HG03135 (cell line): ENCODE measurements around the gene SNX10.

Experiments
- ATAC-seq: cut with Tn5 transposase; IDR thresholded peaks from one replicate; pipeline ENCODE4 v1.9.1; 2021; ENCODE audit warnings: mild to moderate bottlenecking, moderate library complexity; ENCODE audit not compliant: unreplicated experiment

The SNX10 gene

DNA sequence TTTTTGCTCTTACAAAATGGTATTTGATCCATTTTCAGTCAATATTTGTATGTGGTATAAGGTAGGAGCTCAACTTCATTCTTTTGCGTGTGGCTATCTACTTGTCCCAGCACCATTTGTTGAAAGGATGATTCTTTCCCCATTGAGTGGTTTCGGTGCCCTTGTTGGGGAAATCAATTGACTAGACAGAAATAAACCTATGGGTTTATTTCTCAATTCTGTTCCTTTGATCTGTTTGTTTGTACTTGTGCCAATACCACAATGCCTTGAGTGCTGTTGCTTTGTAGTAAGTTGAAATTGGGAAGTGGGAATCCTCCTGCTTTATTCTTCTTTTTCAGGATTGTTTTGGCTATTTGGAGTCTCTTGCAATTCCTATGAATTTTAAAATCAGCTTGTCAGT is 41.0 kb downstream of the SNX10 start:
- no peak for ATAC-seq

DNA sequence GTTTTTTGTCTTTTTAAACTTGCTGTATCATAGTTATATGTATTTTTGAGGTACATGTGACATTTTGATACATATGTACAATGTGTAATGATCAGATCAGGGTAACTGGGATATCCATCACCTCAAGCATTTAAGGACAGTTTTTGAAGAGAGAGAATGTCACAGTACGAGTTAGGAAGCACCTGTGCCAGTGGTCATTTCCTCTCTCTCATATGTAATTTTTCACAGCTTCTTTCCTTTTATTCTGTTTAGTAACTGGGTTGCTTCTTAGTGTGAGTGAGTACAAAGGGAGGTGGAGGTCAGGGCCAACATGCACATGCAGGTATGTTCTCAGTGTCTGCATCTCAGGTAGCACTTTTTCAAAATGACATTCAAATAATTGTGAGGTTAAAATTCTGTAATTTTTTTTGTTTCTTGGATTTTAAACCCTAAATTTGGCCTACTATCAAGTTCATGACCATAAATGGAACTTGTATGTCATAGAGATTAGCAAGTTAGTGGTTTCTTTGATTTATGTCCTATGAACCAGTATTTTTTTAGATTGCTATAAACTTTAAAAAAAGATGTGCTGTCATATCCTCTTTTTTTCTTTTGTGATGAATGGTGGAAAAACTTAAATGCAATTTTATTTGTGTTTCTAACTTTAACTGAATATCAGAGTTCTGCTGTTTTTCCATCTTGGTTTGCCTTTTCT is 42.7 kb downstream of the SNX10 start:
- no peak for ATAC-seq

DNA sequence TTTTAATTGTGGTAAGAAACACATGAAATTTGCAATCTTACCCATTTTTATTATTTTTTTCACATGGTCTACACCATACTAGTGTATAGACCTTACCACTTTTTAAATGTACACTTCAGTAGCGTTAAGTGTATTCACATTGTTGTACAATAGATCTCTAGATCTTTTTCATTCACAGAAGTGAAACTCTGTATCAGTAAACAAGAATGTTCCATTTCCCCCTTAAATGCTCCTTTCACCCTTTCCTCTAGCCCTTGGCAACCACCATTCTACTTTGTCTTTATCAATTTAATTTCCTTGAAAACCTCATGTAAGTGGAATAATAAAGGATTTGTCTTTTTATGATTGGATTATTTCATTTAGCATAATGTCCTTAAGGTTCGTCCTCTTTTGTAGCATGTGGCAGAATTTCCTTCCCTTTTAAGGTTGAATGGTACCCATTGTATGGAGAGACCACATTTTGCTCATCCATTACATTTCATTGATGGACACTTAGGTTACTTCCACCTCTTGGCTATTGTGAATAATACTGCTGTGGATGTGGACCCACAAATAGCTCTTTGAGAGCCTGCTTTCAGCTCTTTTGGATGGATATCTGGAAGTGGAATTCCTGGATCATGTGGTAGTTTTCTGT is 45.7 kb downstream of the SNX10 start:
- no peak for ATAC-seq

GRCh38 chr7:26340476-26341018 is 48.9 kb downstream of the SNX10 start:
- ATAC-seq: no peak

GRCh38 chr7:26343320-26343832 is 51.7 kb downstream of the SNX10 start:
- no peak for ATAC-seq

DNA sequence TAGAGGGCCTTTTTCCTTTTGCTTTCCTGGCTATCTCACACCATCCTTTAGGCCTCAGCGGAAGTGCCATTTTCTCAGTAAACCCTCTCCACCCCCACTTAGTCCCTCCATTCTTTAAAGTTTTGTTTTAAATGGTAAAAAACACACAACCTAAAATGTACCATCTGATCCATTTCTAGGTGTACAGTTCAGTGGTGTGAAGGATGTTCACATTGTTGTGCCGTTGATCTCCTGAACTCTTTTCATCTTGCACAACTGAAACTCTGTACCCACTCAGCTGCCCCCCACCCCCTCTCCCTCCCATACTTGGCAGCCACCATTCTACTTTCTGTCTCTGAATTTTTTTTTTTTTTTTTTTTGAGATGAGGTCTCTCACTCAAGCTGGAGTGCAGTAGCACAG is 52.2 kb downstream of the SNX10 start:
- no peak for ATAC-seq

GRCh38 chr7:26345202-26345601 is 53.5 kb downstream of the SNX10 start:
- no peak for ATAC-seq

- ATAC-seq: no peak
Observed at GRCh38 chr7:26345837-26346236, 54.2 kb downstream of the SNX10 start.

DNA sequence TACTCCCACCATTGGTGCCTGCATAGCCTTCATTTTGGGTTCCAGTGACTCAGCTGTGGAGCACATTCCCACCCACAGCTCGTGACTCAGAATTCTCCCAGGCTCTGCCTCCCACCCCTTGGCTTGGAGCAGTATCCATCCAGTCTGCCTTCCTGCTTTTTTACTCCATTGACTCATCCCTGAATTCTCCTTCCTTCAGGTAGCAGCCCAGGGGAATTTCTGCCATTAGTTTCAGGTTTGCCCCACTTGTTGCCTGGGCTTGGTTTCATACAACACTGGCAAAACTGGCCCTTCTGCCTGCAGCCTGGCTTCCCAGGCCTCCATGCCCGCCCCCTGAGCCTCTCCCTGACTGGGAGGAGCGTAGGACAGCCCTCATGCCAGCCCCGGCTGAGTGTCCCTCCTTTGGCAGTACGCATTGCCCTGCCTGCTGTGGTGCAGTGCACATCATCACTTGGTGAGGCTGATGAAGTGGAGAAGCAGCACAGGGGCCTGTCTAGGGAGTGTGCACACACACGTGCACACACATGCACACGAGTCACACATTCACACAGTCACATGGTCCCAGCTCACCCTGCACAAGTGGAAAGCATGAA is 55.0 kb downstream of the SNX10 start:
- no peak for ATAC-seq

DNA sequence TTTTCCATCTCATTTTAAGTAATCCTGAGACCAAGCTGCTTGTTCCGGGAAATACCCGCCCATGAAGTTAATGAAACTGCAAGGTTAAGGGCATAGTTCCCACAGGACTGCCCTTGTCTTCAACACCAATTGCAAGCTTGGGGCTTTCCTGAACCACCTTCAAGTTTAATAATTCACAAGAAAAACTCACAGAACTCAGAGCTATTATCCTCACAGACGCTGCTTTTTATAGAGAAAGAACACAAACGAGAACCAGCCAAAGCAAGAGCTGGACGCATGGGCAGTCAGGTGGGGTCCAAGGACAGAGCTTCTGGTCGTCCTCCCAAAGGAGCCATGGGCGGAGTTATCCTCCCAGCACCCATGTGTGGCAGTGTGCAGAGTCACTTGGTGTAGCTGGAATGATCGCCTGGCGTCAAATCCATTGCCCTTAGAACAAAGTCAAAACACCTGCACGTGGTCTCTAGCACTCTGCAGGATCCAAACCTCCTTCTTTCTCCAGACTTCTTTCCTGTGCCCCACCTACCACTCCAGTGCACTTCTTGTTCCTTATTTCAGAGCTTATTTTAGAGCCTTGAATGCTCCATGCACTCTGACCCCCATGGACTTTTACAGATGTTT is 56.7 kb downstream of the SNX10 start:
- peak; percentile 76 for ATAC-seq

- no peak for ATAC-seq
Observed at GRCh38 chr7:26349005-26349915, 57.6 kb downstream of the SNX10 start.

GRCh38 chr7:26351171-26351570 is 59.5 kb downstream of the SNX10 start:
- no peak for ATAC-seq

DNA sequence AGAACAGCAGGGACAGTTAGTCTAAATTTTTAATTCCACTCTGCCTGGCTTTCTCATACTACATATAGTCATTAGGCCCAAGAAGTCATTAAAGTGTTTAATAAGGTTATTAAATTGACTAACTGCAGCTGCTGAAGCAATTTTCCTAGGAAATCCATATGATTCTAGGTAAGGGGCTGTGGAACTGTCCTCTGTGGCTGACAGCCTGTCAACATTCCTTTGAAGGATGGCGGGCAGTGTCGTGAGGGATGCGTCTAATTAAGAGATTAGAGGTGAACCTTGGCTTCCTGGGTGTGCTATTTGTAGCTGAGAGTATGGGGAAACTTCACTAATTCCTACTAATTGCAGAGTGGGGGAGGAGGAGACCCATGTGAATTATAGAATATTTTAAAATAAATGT is 64.6 kb downstream of the SNX10 start:
- ATAC-seq: no peak

DNA sequence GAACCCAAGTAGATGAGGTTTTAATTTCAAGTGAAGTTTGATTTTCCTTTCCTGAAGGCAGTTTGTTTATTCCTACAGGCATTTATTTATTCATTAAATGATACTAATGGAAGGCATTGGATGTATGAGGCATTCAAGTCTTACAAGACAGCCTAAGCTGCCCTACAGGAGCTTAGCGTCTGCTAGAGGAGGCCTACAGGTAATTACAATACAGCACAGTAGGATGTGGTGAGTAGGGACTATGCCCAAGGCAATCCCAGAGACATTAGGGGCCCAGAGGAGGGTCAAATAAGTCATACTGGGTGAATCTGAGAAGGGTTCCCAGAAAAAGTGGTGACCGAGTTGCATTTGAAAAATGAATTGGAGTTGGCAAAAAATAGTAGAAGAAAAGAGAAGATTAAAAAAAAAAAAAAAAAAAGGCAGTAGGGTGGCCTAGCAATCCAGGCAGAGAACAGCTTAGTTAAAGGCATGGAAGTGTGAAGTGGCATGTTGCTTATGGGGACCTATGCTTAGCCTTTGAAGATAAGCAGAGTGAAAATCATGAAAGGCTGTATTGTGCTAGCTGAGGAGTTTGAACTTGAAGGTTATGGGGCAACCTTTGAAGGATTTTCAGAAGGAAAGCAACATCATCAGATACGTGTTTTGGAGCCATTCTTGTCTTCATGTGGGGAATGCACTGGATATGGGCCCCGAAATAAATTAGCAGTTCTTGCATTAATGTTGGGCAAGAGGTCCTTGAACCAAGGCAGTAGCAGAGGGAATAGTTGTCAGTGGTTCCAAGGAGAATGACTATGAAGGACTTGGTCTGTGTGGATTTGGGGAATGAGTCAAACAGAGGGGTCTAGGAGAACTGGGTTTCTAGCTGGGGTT is 65.5 kb downstream of the SNX10 start:
- no peak for ATAC-seq

DNA sequence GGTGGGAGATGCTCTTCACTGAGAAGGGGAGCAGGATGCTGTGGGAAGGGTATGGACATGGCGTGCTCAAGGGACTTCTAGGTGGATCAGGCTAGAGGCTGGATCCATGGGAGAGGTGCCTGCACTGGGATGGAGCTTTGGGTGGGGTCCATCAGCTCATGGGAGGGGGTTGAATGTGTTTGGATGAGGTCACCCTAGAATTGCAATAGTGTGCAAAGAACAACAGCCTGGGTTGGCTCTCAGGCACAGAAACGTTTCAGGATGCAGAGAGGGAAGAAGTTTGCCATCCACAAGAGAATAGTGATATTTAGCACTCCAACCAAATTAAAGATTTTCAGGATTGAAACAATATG is 66.1 kb downstream of the SNX10 start:
- no peak for ATAC-seq

DNA sequence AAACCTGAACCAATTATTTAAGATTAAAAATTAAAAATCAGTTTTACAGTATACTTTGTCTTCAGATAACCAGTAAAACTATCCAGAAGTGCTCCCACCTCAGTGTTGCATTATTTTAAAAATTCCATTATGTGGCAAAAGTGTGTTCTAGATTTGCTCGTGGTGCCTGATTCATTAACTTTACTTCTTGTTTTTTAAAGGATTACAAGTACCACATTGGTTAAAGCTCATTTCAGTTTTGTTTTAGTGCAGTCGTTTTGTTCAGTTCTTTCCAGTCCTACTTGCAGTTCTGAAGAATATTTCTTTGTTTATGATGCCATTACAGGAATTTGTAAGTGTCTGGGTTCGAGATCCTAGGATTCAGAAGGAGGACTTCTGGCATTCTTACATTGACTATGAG is 69.0 kb downstream of the SNX10 start:
- ATAC-seq: no peak

GRCh38 chr7:26361637-26362036 is 70.0 kb downstream of the SNX10 start:
- no peak for ATAC-seq

GRCh38 chr7:26363465-26363864 is 71.8 kb downstream of the SNX10 start:
- ATAC-seq: no peak

GRCh38 chr7:26365077-26365900 is 73.6 kb downstream of the SNX10 start:
- peak; percentile 65 for ATAC-seq
